Osteoblast (primary cell): Measurements from ENCODE around the gene GJA5. TPM values are rescaled to one million over a fixed set of nuclear protein-coding genes. Genes with fewer than 3 reads are reported as not detected.

Experiments used
- DNase-seq: peaks from one replicate; pipeline ENCODE4 v3.0.0; 2011; ENCODE audit warnings: low spot score, mixed read lengths; ENCODE audit not compliant: insufficient read length; ENCODE audit errors: missing footprints
- H2AFZ ChIP-seq: 2 replicates; pipeline ENCODE4 v1.6.0; 2011; ENCODE audit warnings: mild to moderate bottlenecking, low read length
- H3K27ac ChIP-seq: 2 replicates; pipeline ENCODE4 v1.5.1; 2011; ENCODE audit warnings: mild to moderate bottlenecking, low read depth, low read length, moderate library complexity
- H3K27me3 ChIP-seq: 2 replicates; pipeline ENCODE4 v1.6.0; 2012; ENCODE audit warnings: mild to moderate bottlenecking, control low read depth, inconsistent platforms, low read length, moderate library complexity; ENCODE audit not compliant: insufficient read depth
- H3K36me3 ChIP-seq: 2 replicates; pipeline ENCODE4 v1.5.1; 2011; ENCODE audit warnings: mild to moderate bottlenecking, low read length, control low read depth, moderate library complexity; ENCODE audit not compliant: insufficient read depth
- H3K4me1 ChIP-seq: 2 replicates; pipeline ENCODE4 v1.5.1; 2011; ENCODE audit warnings: mild to moderate bottlenecking, low read length, control low read depth, moderate library complexity; ENCODE audit not compliant: insufficient read depth
- H3K4me2 ChIP-seq: 2 replicates; pipeline ENCODE4 v1.6.0; 2011; ENCODE audit warnings: mild to moderate bottlenecking, low read length; ENCODE audit not compliant: insufficient read depth
- H3K4me3 ChIP-seq: fragments of 200-600 bp; sonication (generic); 3 replicates; pipeline ENCODE4 v1.5.1; 2012; ENCODE audit warnings: mild to moderate bottlenecking, low read length, inconsistent platforms; ENCODE audit not compliant: insufficient read depth
- H3K79me2 ChIP-seq: 2 replicates; pipeline ENCODE4 v1.6.0; 2012; ENCODE audit warnings: mild to moderate bottlenecking, low read length, control low read depth, inconsistent platforms; ENCODE audit not compliant: insufficient read depth
- H3K9me3 ChIP-seq: 2 replicates; pipeline ENCODE4 v1.5.1; 2011; ENCODE audit warnings: low read depth, low read length, control low read depth
- H4K20me1 ChIP-seq: 2 replicates; pipeline ENCODE4 v1.6.0; 2012; ENCODE audit warnings: mild to moderate bottlenecking, low read length, control low read depth; ENCODE audit not compliant: insufficient read depth
- total RNA-seq: library from RNA; depleted of rRNA; stranded (reverse); fragments of >200 nt; gene quantifications from 2 replicates; pipeline ENCODE4 v1.2.3, GENCODE V29; 2012
- TF ChIP-seq, protein P1 (sequence below): IDR thresholded peaks from 2 replicates; pipeline ENCODE4 v1.5.1; 2011; ENCODE audit warnings: mild to moderate bottlenecking, low read depth, low read length, moderate library complexity; ENCODE audit errors: extremely low read depth

The GJA5 gene
- total RNA-seq, 1 donor = not detected

- H3K27me3 ChIP-seq = peaks cover 2% of the 10 kb centered on the region
- TF ChIP-seq, protein P1, sequence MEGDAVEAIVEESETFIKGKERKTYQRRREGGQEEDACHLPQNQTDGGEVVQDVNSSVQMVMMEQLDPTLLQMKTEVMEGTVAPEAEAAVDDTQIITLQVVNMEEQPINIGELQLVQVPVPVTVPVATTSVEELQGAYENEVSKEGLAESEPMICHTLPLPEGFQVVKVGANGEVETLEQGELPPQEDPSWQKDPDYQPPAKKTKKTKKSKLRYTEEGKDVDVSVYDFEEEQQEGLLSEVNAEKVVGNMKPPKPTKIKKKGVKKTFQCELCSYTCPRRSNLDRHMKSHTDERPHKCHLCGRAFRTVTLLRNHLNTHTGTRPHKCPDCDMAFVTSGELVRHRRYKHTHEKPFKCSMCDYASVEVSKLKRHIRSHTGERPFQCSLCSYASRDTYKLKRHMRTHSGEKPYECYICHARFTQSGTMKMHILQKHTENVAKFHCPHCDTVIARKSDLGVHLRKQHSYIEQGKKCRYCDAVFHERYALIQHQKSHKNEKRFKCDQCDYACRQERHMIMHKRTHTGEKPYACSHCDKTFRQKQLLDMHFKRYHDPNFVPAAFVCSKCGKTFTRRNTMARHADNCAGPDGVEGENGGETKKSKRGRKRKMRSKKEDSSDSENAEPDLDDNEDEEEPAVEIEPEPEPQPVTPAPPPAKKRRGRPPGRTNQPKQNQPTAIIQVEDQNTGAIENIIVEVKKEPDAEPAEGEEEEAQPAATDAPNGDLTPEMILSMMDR = no peak
- H3K9me3 ChIP-seq = no peaks in the 10 kb centered on the region
- H3K4me1 ChIP-seq = no peaks in the 10 kb centered on the region
- H2AFZ ChIP-seq = no peak overlapping the region
- no peak overlapping the region for H3K4me3 ChIP-seq
- no peaks in the 10 kb centered on the region for H4K20me1 ChIP-seq
- H3K4me2 ChIP-seq = no peak overlapping the region
- no peak overlapping the region for H3K27ac ChIP-seq
- H3K79me2 ChIP-seq = no peaks in the 10 kb centered on the region
- no peak for DNase-seq
- no peaks in the 10 kb centered on the region for H3K36me3 ChIP-seq
These were observed 43.2 kb downstream of the GJA5 start for GRCh38 chr1:147717051-147717705.

- Histone ChIP-seq H2AFZ (no peak overlapping the region), H4K20me1 (no peaks in the 10 kb centered on the region), H3K36me3 (no peaks in the 10 kb centered on the region), H3K4me1 (no peaks in the 10 kb centered on the region), H3K4me2 (no peak overlapping the region), H3K4me3 (no peak overlapping the region), H3K27ac (no peak overlapping the region), H3K79me2 (no peaks in the 10 kb centered on the region), H3K27me3 (peaks cover 2% of the 10 kb centered on the region), H3K9me3 (no peaks in the 10 kb centered on the region)
- TF ChIP-seq, protein P1 = no peak
- DNase-seq = no peak
These were observed 47.8 kb downstream of the GJA5 start for GRCh38 chr1:147712605-147713004.

Other genes with a start within 250 kb of the GJA5 start
- gene BCL9, start 219.1 kb downstream of the GJA5 start, total RNA-seq = 5.4 and 5.6 TPM in 2 replicates
- 6.9 and 9.1 TPM in 2 replicates for gene ACP6, start 90.1 kb downstream of the GJA5 start, total RNA-seq
- not detected in 2 replicates for gene GJA8, start 142.2 kb upstream of the GJA5 start, total RNA-seq
- gene GPR89B, start 167.8 kb upstream of the GJA5 start, total RNA-seq = 11.9 and 19.2 TPM in 2 replicates